Type B pancreatic cell (in vitro differentiated cells): ENCODE results near the gene PCBP2. TPM values are rescaled to one million over a fixed set of nuclear protein-coding genes. Genes with fewer than 3 reads are reported as not detected.

Source experiments
- DNase-seq: peaks from one replicate; pipeline ENCODE4 v3.0.0; 2021; ENCODE audit warnings: mixed read lengths; ENCODE audit not compliant: unreplicated experiment; ENCODE audit errors: extremely low spot score
- H3K27ac Mint-ChIP-seq: 2 replicates; pipeline ENCODE4 v1.8.0; 2021; ENCODE audit warnings: mild to moderate bottlenecking, mixed read lengths
- H3K27me3 Mint-ChIP-seq: 2 replicates; pipeline ENCODE4 v1.8.0; 2021; ENCODE audit warnings: mixed read lengths
- H3K36me3 Mint-ChIP-seq: 2 replicates; pipeline ENCODE4 v1.8.0; 2021; ENCODE audit warnings: mixed read lengths
- H3K4me1 Mint-ChIP-seq: one replicate; pipeline ENCODE4 v1.8.0; 2021; ENCODE audit warnings: mixed read lengths; ENCODE audit not compliant: unreplicated experiment
- H3K4me3 Mint-ChIP-seq: 2 replicates; pipeline ENCODE4 v1.8.0; 2021; ENCODE audit warnings: mild to moderate bottlenecking, mixed read lengths
- H3K9me3 Mint-ChIP-seq: 2 replicates; pipeline ENCODE4 v1.8.0; 2021; ENCODE audit warnings: mixed read lengths
- CTCF ChIP-seq: fragments of 200-600 bp; sonication (generic); conservative IDR thresholded peaks from 2 replicates; pipeline ENCODE4 v1.5.0; 2021; ENCODE audit warnings: antibody characterized with exemption, mild to moderate bottlenecking
- total RNA-seq: library from RNA; stranded (reverse); gene quantifications from 2 replicates; pipeline ENCODE4 v1.2.1, GENCODE V29; 2021; ENCODE audit warnings: low replicate concordance

PCBP2 gene
- total RNA-seq, 1 donor from 2014 or later = 1,222 TPM

GRCh38 chr12:53461591-53461990 is 9.7 kb downstream of the PCBP2 start:
- no peak overlapping the region for H3K27ac Mint-ChIP-seq
- no peaks in the 10 kb centered on the region for H3K9me3 Mint-ChIP-seq
- H3K27me3 Mint-ChIP-seq = no peaks in the 10 kb centered on the region
- H3K36me3 Mint-ChIP-seq = peaks cover 52% of the 10 kb centered on the region
- DNase-seq = no peak
- no peak for TF ChIP-seq CTCF
- H3K4me1 Mint-ChIP-seq = peaks cover 16% of the 10 kb centered on the region
- H3K4me3 Mint-ChIP-seq = no peak overlapping the region

- Mint-ChIP-seq H3K4me3 (no peak overlapping the region), H3K4me1 (peaks cover 16% of the 10 kb centered on the region), H3K36me3 (peaks cover 58% of the 10 kb centered on the region), H3K9me3 (no peaks in the 10 kb centered on the region), H3K27me3 (no peaks in the 10 kb centered on the region), H3K27ac (no peak overlapping the region)
- no peak for DNase-seq
- TF ChIP-seq CTCF = no peak
Observed at GRCh38 chr12:53462935-53463334, 11.0 kb downstream of the PCBP2 start.

GRCh38 chr12:53463802-53464560 is 12.1 kb downstream of the PCBP2 start:
- no peak for TF ChIP-seq CTCF
- no peak for DNase-seq
- peaks cover 16% of the 10 kb centered on the region for H3K4me1 Mint-ChIP-seq
- H3K36me3 Mint-ChIP-seq = peaks cover 65% of the 10 kb centered on the region
- H3K4me3 Mint-ChIP-seq = no peak overlapping the region
- H3K27ac Mint-ChIP-seq = no peak overlapping the region
- no peaks in the 10 kb centered on the region for H3K27me3 Mint-ChIP-seq
- no peaks in the 10 kb centered on the region for H3K9me3 Mint-ChIP-seq

- H3K36me3 Mint-ChIP-seq = peaks cover 59% of the 10 kb centered on the region
- no peak for DNase-seq
Observed at GRCh38 chr12:53464685-53465418, 12.9 kb downstream of the PCBP2 start.

GRCh38 chr12:53465679-53466078 is 13.8 kb downstream of the PCBP2 start:
- H3K27ac Mint-ChIP-seq = peak overlapping the region; percentile 11
- H3K36me3 Mint-ChIP-seq = peaks cover 54% of the 10 kb centered on the region
- peak; percentile 23 for TF ChIP-seq CTCF
- no peaks in the 10 kb centered on the region for H3K9me3 Mint-ChIP-seq
- peaks cover 10% of the 10 kb centered on the region for H3K4me1 Mint-ChIP-seq
- no peak for DNase-seq
- H3K27me3 Mint-ChIP-seq = no peaks in the 10 kb centered on the region
- H3K4me3 Mint-ChIP-seq = no peak overlapping the region

More at GRCh38 chr12:53464685-53465418, 12.9 kb downstream of the PCBP2 start:
- H3K4me3 Mint-ChIP-seq = no peak overlapping the region
- TF ChIP-seq CTCF = no peak
- H3K27me3 Mint-ChIP-seq = no peaks in the 10 kb centered on the region
- H3K27ac Mint-ChIP-seq = no peak overlapping the region
- peaks cover 13% of the 10 kb centered on the region for H3K4me1 Mint-ChIP-seq
- no peaks in the 10 kb centered on the region for H3K9me3 Mint-ChIP-seq
